ENCODE measurements around the gene BRAT1.

Gene BRAT1

GRCh38 chr7:2525658-2526630 is 29.4 kb downstream of the BRAT1 start:
- DNase-seq (ENCODE audit: low spot score) = no peak

GRCh38 chr7:2524808-2525657 is 30.3 kb downstream of the BRAT1 start:
- no peak for DNase-seq (ENCODE audit: low spot score)
- FAIRE-seq = peak; percentile 61

More at GRCh38 chr7:2525658-2526630, 29.4 kb downstream of the BRAT1 start:
- peak; percentile 99 for FAIRE-seq

GRCh38 chr7:2523941-2524807 is 31.1 kb downstream of the BRAT1 start:
- DNase-seq (ENCODE audit: low spot score) = peak; percentile 77
- peak; percentile 99 for FAIRE-seq

GRCh38 chr7:2523461-2523936 is 31.8 kb downstream of the BRAT1 start:
- FAIRE-seq (no peak), DNase-seq (ENCODE audit: low spot score) (peak; percentile 80)

GRCh38 chr7:2522780-2523433 is 32.4 kb downstream of the BRAT1 start:
- peak; percentile 86 for DNase-seq (ENCODE audit: low spot score)
- FAIRE-seq = no peak

GRCh38 chr7:2521952-2522591 is 33.3 kb downstream of the BRAT1 start:
- FAIRE-seq = no peak
- peak; percentile 65 for DNase-seq (ENCODE audit: low spot score)

GRCh38 chr7:2521341-2521745 is 34.0 kb downstream of the BRAT1 start:
- DNase-seq (ENCODE audit: low spot score) = no peak
- FAIRE-seq = no peak

GRCh38 chr7:2520761-2521290 is 34.5 kb downstream of the BRAT1 start:
- peak; percentile 96 for FAIRE-seq

GRCh38 chr7:2520131-2520760 is 35.1 kb downstream of the BRAT1 start:
- FAIRE-seq (no peak), DNase-seq (ENCODE audit: low spot score) (no peak)

More at GRCh38 chr7:2520761-2521290, 34.5 kb downstream of the BRAT1 start:
- no peak for DNase-seq (ENCODE audit: low spot score)

GRCh38 chr7:2519119-2519930 is 36.0 kb downstream of the BRAT1 start, which contains the start of gene LFNG:
LFNG (plus strand) TSS chr7:2519774; CDS start chr7:2519862, 88 bp downstream.
- DNase-seq (ENCODE audit: low spot score) = peak; percentile 95
- FAIRE-seq = peak; percentile 82

GRCh38 chr7:2518737-2519118 is 36.6 kb downstream of the BRAT1 start:
- DNase-seq (ENCODE audit: low spot score) (no peak), FAIRE-seq (no peak)

GRCh38 chr7:2517678-2518507 is 37.4 kb downstream of the BRAT1 start:
- FAIRE-seq (peak; percentile 99), DNase-seq (ENCODE audit: low spot score) (peak; percentile 76)

GRCh38 chr7:2517026-2517425 is 38.3 kb downstream of the BRAT1 start:
- DNase-seq (ENCODE audit: low spot score) (peak; percentile 98), FAIRE-seq (no peak)

GRCh38 chr7:2516194-2516555 is 39.1 kb downstream of the BRAT1 start:
- FAIRE-seq = no peak
- no peak for DNase-seq (ENCODE audit: low spot score)

GRCh38 chr7:2515424-2516193 is 39.7 kb downstream of the BRAT1 start:
- no peak for FAIRE-seq
- peak; percentile 76 for DNase-seq (ENCODE audit: low spot score)
